Ovary (tissue), 9 donors: ENCODE data around the gene TTC4. TPM values are rescaled to one million over a fixed set of nuclear protein-coding genes. Genes with fewer than 3 reads are reported as not detected.

Experiments
- DNase-seq, 5 donors: peaks; one replicate each; pipeline ENCODE4 v3.0.0-alpha.2; 2019 to 2020
- H3K27ac ChIP-seq, 2 donors: fragments of 200-600 bp; one replicate each; pipeline versions ENCODE4 v1.5.1 to v1.8.0; 2019 to 2022
- H3K27me3 ChIP-seq: fragments of 200-600 bp; one replicate; pipeline ENCODE4 v1.8.0; 2022
- H3K36me3 ChIP-seq: fragments of 200-600 bp; sonication (generic); one replicate; pipeline ENCODE4 v1.5.1; 2019
- H3K4me1 ChIP-seq: one replicate; pipeline ENCODE4 v1.8.1; 2013; ENCODE audit warnings: mild to moderate bottlenecking, moderate library complexity; ENCODE audit not compliant: insufficient read depth
- H3K4me3 ChIP-seq: fragments of 200-600 bp; sonication (generic); one replicate; pipeline ENCODE4 v1.5.1; 2017
- H3K9me3 ChIP-seq, 2 donors: fragments of 200-600 bp in 1 of 2; sonication (generic) in 1 of 2; one replicate each; pipeline versions ENCODE4 v1.5.1 to v1.8.1; 2013 to 2019; ENCODE audit warnings: mild to moderate bottlenecking in 1 of 2, moderate library complexity in 1 of 2
- EP300 ChIP-seq: sonication (generic); formaldehyde crosslinking; IDR thresholded peaks from one replicate; pipeline ENCODE4 v1.6.1; 2017; ENCODE audit warnings: antibody characterized with exemption
- POLR2A ChIP-seq: fragments of 450-650 bp; IDR thresholded peaks from one replicate; pipeline ENCODE4 v1.6.1; 2017; ENCODE audit warnings: antibody characterized with exemption, mild to moderate bottlenecking, moderate library complexity
- WGBS, 3 donors: extraction: QIAGEN DNeasy Blood & Tissue Kit in 1 of 3; methylation state at CpG; one replicate each; pipeline versions ENCODE4 v1.1.5 to v1.1.7; 2013 to 2017; 5-methylcytosine and 5-hydroxymethylcytosine counted together
- intact Hi-C, 4 donors: fragments of 100-400 bp; cut with DNase I; formaldehyde crosslinking; loops; one replicate each; pipeline versions ENCODE4 v1.11.0 to v1.15.1; 2022 to 2023
- polyA plus RNA-seq, 2 donors: library from polyadenylated mRNA; stranded (reverse); fragments of 200-250 nt in 1 of 2; fragments of 350-450 nt in 1 of 2; fragmentation: Illumina TruSeq in 1 of 2; extraction: RNeasy Lipid Tissue Mini Kit (QIAGEN cat#74804) in 1 of 2; gene quantifications; one replicate each; pipeline ENCODE4 v1.2.3, GENCODE V29; 2013 to 2014
- total RNA-seq, 7 donors: library from RNA; depleted of rRNA in 2 of 7; stranded (reverse); fragments of >200 nt in 2 of 7; fragmentation: NEBNext Ultra II Directional in 3 of 7; extraction: Animal tissue kit (Norgen Biotek cat#: 25700) in 3 of 7; gene quantifications; one replicate each; pipeline versions ENCODE4 v1.1.0 to v1.2.4, GENCODE V29; 2016 to 2023
- TF ChIP-seq, protein P1 (sequence below), 3 donors: fragments of 450-650 bp in 2 of 3; fragments of 200-600 bp in 1 of 3; IDR thresholded peaks; one replicate each; pipeline versions ENCODE4 v1.5.1 to v1.8.0; 2016 to 2022; ENCODE audit warnings: antibody characterized with exemption in 3 of 3, mild to moderate bottlenecking in 1 of 3
- donor health status: DM: no; HTN: no; CAD: no; lungs with moderate emphysema.
- donor health status: DM: no; HTN: no; CAD: no.
- donor health status: Bipolar disorder and iron deficiency.
- donor health status: DM: yes; HTN: yes; CAD: no.
- donor health status: DM: no; HTN: no; CAD: no.
- donor health status: DM: yes; HTN: yes; CAD: no.

The TTC4 gene
- total and polyA plus RNA-seq, 9 donors: 12.6 to 29.9 (median 19.9) TPM

DNA sequence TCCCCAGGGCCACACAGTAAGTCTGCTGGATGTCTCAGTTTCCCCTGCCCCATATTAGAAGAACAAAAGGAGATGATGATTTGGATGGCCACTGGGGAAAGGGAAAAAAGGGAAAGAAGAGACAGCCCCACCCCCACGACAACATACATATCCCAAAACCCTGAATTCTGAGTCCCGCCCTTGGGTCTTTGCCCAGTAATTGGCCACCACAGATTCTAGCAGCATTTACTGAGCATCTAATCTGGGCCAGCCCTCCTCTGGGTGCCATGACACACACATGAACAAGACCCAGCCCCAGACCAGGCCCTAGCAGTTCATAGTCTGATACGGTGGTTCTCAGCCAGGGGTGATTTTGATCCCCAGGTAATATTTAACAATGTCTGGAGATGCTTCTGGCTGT lies 5.2 kb upstream of the TTC4 start:
- WGBS, 3 donors: 78 to 83% (median 79%) methylated on average over 3 of the region's 3 CpGs
- intact Hi-C loops: no loop called here
- Histone ChIP-seq H3K27ac (no peak overlapping the region), H3K4me3 (no peak overlapping the region), H3K4me1 (peaks cover 2% of the 10 kb centered on the region), H3K27me3 (no peaks in the 10 kb centered on the region), H3K36me3 (no peaks in the 10 kb centered on the region), H3K9me3 (no peaks in the 10 kb centered on the region)
- TF ChIP-seq, protein P1, sequence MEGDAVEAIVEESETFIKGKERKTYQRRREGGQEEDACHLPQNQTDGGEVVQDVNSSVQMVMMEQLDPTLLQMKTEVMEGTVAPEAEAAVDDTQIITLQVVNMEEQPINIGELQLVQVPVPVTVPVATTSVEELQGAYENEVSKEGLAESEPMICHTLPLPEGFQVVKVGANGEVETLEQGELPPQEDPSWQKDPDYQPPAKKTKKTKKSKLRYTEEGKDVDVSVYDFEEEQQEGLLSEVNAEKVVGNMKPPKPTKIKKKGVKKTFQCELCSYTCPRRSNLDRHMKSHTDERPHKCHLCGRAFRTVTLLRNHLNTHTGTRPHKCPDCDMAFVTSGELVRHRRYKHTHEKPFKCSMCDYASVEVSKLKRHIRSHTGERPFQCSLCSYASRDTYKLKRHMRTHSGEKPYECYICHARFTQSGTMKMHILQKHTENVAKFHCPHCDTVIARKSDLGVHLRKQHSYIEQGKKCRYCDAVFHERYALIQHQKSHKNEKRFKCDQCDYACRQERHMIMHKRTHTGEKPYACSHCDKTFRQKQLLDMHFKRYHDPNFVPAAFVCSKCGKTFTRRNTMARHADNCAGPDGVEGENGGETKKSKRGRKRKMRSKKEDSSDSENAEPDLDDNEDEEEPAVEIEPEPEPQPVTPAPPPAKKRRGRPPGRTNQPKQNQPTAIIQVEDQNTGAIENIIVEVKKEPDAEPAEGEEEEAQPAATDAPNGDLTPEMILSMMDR (IDR thresholded peaks at IDR 0.05): no peak
- TF ChIP-seq EP300 (no peak), POLR2A (no peak)
- DNase-seq: no peak

DNA sequence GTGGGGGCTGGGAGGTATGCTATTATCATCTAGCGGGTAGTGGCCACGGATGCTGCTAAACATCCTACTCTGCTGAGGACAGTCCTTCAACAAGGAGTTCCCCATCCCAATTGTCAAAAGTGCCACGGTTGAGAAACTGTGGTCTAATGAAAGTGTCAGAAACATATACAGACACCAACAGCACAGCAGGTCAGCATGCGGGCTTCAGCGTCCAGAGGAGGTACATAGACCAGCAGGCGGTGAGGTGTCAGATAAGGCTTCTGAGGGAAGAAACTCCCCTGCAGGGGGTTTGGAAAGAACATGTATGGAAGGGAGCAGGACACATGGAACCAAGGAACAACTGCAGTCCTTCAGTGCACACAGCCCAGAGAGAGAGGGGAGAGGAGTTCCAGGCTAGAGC lies 4.8 kb upstream of the TTC4 start:
- H3K9me3 ChIP-seq: no peaks in the 10 kb centered on the region
- H3K27me3 ChIP-seq: no peaks in the 10 kb centered on the region
- no peak overlapping the region for H3K27ac ChIP-seq
- 53 to 80% (median 70%) methylated on average over 6 of the region's 6 CpGs for WGBS, 3 donors
- H3K4me3 ChIP-seq: no peak overlapping the region
- no peaks in the 10 kb centered on the region for H3K36me3 ChIP-seq
- no peak for TF ChIP-seq POLR2A
- TF ChIP-seq EP300: no peak
- TF ChIP-seq, protein P1 (IDR thresholded peaks at IDR 0.05): no peak
- intact Hi-C loops: no loop called here
- no peak for DNase-seq
- H3K4me1 ChIP-seq: peaks cover 2% of the 10 kb centered on the region

DNA sequence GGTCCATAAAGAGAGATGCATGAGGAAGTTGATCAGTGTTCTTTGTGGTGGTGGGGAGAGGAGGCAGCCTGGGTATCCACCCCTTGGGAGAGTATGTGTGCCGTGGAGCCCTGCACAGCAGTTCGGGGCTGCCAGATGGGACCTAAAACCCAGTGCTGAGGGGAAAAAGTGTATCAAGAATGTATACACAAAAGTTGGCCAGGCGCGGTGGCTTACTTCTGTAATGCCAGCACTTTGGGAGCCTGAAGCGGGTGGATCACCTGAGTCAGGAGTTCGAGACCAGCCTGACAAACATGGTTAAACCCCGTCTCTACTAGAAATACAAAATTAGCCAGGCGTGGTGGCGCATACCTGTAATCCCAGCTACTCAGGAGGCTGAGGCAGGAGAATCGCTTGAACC lies 4.1 kb upstream of the TTC4 start:
- Histone ChIP-seq H3K27me3 (no peaks in the 10 kb centered on the region), H3K36me3 (no peaks in the 10 kb centered on the region), H3K9me3 (no peaks in the 10 kb centered on the region), H3K4me1 (peaks cover 3% of the 10 kb centered on the region), H3K4me3 (no peak overlapping the region), H3K27ac (no peak overlapping the region)
- DNase-seq: no peak
- 88 to 95% (median 90%) methylated on average over 10 of the region's 10 CpGs for WGBS, 3 donors
- intact Hi-C loops: no loop called here
- TF ChIP-seq POLR2A (no peak), EP300 (no peak)
- TF ChIP-seq, protein P1 (IDR thresholded peaks at IDR 0.05): no peak

DNA sequence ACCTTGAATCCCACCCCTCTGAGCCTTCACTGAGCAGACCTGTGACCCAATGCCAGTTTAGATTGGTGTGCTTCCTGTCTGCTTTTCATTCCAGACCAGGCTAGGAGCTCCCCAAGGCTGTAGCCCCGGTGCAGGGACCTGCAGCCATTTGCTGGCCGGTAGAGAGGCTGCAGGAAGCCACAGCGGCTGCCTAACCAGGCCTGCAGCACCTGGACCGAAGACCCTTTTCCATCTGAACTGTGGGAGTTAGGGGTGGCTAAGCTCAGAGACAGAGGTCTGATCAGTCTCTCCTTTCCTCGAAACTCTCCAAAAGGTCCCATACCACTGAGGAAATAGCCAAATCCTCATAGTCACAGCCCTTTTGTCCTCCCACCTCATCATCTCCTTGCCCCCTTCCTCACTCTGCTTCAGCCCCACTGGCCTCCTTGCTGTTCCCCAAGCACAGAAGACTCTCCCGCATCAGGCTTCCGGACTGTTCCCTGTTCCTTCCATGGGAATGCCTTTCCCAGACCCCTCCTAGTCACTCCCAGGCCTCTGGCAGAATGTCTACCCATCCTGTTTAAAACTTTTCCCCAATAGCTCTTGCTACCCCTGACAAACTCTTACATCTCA lies 674 bp upstream of the TTC4 start:
- peak overlapping the region; percentile 93 for H3K4me3 ChIP-seq
- no peak for DNase-seq
- 82 to 84% (median 83%) methylated on average over 7 of the region's 7 CpGs for WGBS, 3 donors
- intact Hi-C loops: no loop called here
- no peaks in the 10 kb centered on the region for H3K9me3 ChIP-seq
- H3K4me1 ChIP-seq: peaks cover 3% of the 10 kb centered on the region
- no peaks in the 10 kb centered on the region for H3K27me3 ChIP-seq
- H3K36me3 ChIP-seq: no peaks in the 10 kb centered on the region
- TF ChIP-seq, protein P1 (IDR thresholded peaks at IDR 0.05): no peak
- TF ChIP-seq POLR2A (no peak), EP300 (no peak)
- peak overlapping the region; percentile 17 to 18 for H3K27ac ChIP-seq
